ENCODE measurements around the gene NACAD. TPM values are rescaled to one million over a fixed set of nuclear protein-coding genes. Genes with fewer than 3 reads are reported as not detected.

NACAD gene
- polyA plus RNA-seq, 1 donor = 4.4 TPM

Other genes with a start within 250 kb of the NACAD start
- 116 TPM for gene H2AZ2, start 240.9 kb downstream of the NACAD start, polyA plus RNA-seq (ENCODE audit: insufficient read length)
- 33.9 TPM for gene PURB, start 203.4 kb downstream of the NACAD start, polyA plus RNA-seq (ENCODE audit: insufficient read length)
- 0.77 TPM for gene MYO1G, start 110.0 kb downstream of the NACAD start, polyA plus RNA-seq (ENCODE audit: insufficient read length)
- gene CCM2, start 88.8 kb downstream of the NACAD start, polyA plus RNA-seq (ENCODE audit: insufficient read length) = 42.1 TPM
- gene TBRG4, start 22.7 kb upstream of the NACAD start, polyA plus RNA-seq (ENCODE audit: insufficient read length) = 41.2 TPM
- 3.4 TPM for gene RAMP3, start 68.8 kb upstream of the NACAD start, polyA plus RNA-seq (ENCODE audit: insufficient read length)

All from forelimb muscle (tissue), 1 donor.